Progenitor cell of endocrine pancreas (in vitro differentiated cells): ENCODE results near the gene PLEKHG4B. TPM values are rescaled to one million over a fixed set of nuclear protein-coding genes. Genes with fewer than 3 reads are reported as not detected.

Experiments used
- DNase-seq: peaks from one replicate; pipeline ENCODE4 v3.0.0; 2021; ENCODE audit warnings: low spot score; ENCODE audit not compliant: unreplicated experiment
- H3K27ac Mint-ChIP-seq: 2 replicates; pipeline ENCODE4 v1.8.0; 2021; ENCODE audit warnings: mild to moderate bottlenecking, moderate library complexity, mixed read lengths
- H3K27me3 Mint-ChIP-seq: 2 replicates; pipeline ENCODE4 v1.8.0; 2021; ENCODE audit warnings: mixed read lengths
- H3K36me3 Mint-ChIP-seq: 2 replicates; pipeline ENCODE4 v1.8.0; 2022; ENCODE audit warnings: mixed read lengths; ENCODE audit not compliant: insufficient read depth
- H3K4me1 Mint-ChIP-seq: 2 replicates; pipeline ENCODE4 v1.8.0; 2021; ENCODE audit warnings: low read depth, mixed read lengths
- H3K4me3 Mint-ChIP-seq: 2 replicates; pipeline ENCODE4 v1.8.0; 2021; ENCODE audit warnings: low read depth, mild to moderate bottlenecking, moderate library complexity, mixed read lengths
- H3K9me3 Mint-ChIP-seq: 2 replicates; pipeline ENCODE4 v1.8.0; 2021; ENCODE audit warnings: low read depth, mixed read lengths
- total RNA-seq: library from RNA; stranded (reverse); gene quantifications from 2 replicates; pipeline ENCODE4 v1.2.1, GENCODE V29; 2021
- TF ChIP-seq, protein P1 (sequence below): fragments of 200-600 bp; sonication (generic); IDR thresholded peaks from one replicate; pipeline ENCODE4 v1.5.0; 2021; ENCODE audit warnings: antibody characterized with exemption, mild to moderate bottlenecking; ENCODE audit not compliant: unreplicated experiment

PLEKHG4B gene
- total RNA-seq, 1 donor from 2014 or later = 59.5 TPM

DNA sequence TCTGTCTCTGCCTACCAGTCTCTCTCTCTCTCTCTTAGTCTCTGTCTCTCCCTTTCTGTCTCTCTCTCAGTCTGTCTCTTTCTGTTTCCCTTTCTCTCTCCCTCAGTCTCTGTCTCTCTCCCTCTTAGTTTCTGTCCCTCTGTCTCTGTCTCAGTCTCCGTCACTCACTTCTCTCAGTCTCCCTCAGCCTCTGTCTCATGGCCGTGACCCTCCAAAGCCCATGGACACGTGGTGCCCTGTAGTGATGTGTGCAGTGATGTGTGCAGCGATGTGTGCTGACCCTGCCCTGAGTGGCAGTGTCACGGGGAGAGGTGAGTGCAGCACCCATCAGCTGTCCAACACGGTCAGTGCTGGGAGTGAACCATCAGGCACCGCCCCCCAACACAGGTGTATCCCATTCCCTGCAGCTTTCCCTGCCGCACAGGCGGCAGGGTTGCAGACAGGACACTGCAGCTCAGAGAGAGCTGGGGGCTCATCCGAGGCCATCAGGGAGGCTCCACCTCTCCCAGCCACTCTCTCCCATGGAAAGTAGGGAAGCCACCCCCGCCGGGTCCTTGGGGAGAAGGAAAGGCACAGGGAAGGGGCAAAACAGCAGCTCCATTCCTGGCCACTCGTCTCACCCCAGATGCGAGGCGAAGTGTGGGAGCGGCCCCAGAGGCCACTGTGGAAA is 98.5 kb downstream of the PLEKHG4B start:
- peaks cover 5% of the 10 kb centered on the region for H3K27me3 Mint-ChIP-seq
- H3K27ac Mint-ChIP-seq = no peak overlapping the region
- no peak for DNase-seq
- TF ChIP-seq, protein P1, sequence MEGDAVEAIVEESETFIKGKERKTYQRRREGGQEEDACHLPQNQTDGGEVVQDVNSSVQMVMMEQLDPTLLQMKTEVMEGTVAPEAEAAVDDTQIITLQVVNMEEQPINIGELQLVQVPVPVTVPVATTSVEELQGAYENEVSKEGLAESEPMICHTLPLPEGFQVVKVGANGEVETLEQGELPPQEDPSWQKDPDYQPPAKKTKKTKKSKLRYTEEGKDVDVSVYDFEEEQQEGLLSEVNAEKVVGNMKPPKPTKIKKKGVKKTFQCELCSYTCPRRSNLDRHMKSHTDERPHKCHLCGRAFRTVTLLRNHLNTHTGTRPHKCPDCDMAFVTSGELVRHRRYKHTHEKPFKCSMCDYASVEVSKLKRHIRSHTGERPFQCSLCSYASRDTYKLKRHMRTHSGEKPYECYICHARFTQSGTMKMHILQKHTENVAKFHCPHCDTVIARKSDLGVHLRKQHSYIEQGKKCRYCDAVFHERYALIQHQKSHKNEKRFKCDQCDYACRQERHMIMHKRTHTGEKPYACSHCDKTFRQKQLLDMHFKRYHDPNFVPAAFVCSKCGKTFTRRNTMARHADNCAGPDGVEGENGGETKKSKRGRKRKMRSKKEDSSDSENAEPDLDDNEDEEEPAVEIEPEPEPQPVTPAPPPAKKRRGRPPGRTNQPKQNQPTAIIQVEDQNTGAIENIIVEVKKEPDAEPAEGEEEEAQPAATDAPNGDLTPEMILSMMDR = no peak
- peaks cover 3% of the 10 kb centered on the region for H3K4me1 Mint-ChIP-seq
- H3K4me3 Mint-ChIP-seq = no peak overlapping the region
- H3K9me3 Mint-ChIP-seq = no peaks in the 10 kb centered on the region
- H3K36me3 Mint-ChIP-seq = no peaks in the 10 kb centered on the region

DNA sequence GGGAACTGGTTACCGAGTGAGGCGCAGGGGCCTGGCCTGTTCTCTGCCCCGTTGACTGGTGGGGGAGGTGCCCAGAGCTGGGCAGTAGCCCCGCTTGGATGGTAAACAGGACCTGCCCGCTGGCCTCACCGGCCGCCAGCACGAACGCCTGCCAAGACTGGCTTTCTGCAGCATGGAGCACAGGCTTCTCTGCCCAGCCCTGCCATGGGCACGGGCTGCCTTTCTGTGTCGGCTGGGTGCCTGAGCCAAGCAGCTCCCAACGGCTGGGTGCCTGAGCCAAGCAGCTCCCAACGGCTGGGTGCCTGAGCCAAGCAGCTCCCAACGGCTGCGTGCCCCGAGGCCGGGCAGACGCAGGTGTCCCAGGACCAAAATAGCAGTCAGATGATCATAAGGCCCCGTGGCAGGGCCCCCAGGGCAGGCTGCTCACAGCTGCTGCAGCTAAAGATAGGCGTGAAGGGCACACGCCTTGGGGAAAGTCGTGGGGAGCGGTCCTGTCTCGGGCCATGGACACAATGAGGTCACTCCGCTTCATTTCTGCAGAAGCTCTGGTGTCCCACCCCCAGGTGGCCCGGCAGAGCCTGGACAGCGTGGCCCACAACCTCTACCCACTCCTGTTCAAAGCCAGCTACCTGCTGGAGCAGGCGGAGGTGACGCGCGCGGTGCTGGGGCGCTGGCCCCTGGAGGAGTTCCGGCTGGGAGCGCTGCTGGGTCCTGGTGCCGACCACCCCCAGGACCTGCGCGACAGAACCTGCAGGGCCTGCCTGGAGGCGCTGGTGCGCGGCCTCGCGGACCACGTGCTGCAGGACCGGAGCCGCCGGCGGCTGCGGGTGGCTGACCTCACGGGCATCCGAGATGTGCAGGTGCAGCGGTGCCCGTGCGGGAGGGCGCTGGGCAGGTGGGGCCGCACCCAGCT is 99.3 kb downstream of the PLEKHG4B start, which contains the start of gene LRRC14B:
LRRC14B (plus strand) TSS at position 460 of the 913 bp plus-strand sequence; CDS start at position 504, 44 bp downstream.
- H3K9me3 Mint-ChIP-seq = no peaks in the 10 kb centered on the region
- peaks cover 3% of the 10 kb centered on the region for H3K4me1 Mint-ChIP-seq
- H3K27me3 Mint-ChIP-seq = peaks cover 5% of the 10 kb centered on the region
- no peak for DNase-seq
- no peak within 1 kb of the TSS for H3K27ac Mint-ChIP-seq
- TF ChIP-seq, protein P1 = no peak
- H3K36me3 Mint-ChIP-seq = no peaks in the 10 kb centered on the region
- no peak within 1 kb of the TSS for H3K4me3 Mint-ChIP-seq

DNA sequence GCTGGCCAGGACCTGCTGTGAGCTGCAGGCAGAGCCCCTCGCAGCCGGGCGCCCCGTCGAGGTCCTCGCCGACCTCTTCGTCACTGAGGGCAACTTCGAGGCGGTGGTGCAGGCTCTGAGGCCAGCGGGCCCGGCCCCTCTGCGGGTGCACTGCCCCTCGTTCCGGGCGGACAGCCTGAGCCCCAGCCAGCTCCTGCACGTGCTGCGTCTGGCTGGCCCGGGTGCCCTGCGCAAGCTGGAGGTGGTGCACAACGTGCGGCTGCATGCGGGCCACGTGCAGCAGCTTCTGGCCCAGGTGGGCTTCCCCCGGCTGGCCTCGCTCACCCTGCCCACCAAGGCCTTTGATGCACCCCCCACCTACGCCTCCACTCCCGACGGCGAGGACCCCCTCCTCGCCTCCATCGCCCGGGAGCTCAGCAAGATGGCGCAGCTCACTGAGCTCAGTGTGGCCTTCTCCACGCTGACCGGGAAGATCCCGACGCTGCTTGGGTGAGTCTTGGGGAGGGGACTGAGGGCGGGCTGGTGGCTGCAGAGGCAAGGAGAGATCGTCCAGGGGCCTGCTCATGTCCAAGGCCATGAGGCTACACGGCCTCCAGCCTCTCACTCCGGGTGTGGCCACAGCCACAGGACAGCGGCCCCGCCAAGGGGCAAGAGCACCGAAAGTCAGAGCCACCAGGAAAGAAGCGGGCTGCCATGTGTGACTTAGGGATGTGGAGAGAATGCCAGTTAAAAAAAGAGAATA is 100.2 kb downstream of the PLEKHG4B start:
- Mint-ChIP-seq H3K4me1 (peaks cover 3% of the 10 kb centered on the region), H3K4me3 (no peak overlapping the region)
- TF ChIP-seq, protein P1 = no peak

DNA sequence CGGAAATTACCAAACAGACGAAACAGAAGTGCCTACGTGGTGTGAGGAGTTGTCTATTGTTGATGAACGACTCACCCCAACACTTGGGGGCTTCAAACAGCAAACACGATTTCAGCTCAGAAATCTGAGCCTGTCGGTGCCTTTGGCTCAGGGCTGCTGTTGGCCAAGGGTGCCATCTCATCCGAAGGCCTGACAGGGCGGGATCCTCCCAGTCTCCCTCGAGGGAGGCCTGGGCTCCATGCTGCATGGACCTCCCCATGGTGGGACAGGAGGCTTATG is 100.7 kb downstream of the PLEKHG4B start:
- H3K9me3 Mint-ChIP-seq = no peaks in the 10 kb centered on the region
- TF ChIP-seq, protein P1 = no peak
- no peak overlapping the region for H3K4me3 Mint-ChIP-seq
- DNase-seq = no peak
- no peaks in the 10 kb centered on the region for H3K36me3 Mint-ChIP-seq
- peaks cover 3% of the 10 kb centered on the region for H3K4me1 Mint-ChIP-seq
- H3K27ac Mint-ChIP-seq = no peak overlapping the region
- H3K27me3 Mint-ChIP-seq = peaks cover 5% of the 10 kb centered on the region

More for the DNA sequence above, 100.2 kb downstream of the PLEKHG4B start:
- no peak for DNase-seq
- Mint-ChIP-seq H3K9me3 (no peaks in the 10 kb centered on the region), H3K36me3 (no peaks in the 10 kb centered on the region), H3K27me3 (peaks cover 5% of the 10 kb centered on the region), H3K27ac (no peak overlapping the region)
